Measurements from ENCODE around the gene APCDD1L.
"Not testable (repeated sequence)": the region's sequence is repeated elsewhere in the genome, so short reads cannot be mapped to it uniquely, and the experiment has no call there.

Gene APCDD1L

DNA sequence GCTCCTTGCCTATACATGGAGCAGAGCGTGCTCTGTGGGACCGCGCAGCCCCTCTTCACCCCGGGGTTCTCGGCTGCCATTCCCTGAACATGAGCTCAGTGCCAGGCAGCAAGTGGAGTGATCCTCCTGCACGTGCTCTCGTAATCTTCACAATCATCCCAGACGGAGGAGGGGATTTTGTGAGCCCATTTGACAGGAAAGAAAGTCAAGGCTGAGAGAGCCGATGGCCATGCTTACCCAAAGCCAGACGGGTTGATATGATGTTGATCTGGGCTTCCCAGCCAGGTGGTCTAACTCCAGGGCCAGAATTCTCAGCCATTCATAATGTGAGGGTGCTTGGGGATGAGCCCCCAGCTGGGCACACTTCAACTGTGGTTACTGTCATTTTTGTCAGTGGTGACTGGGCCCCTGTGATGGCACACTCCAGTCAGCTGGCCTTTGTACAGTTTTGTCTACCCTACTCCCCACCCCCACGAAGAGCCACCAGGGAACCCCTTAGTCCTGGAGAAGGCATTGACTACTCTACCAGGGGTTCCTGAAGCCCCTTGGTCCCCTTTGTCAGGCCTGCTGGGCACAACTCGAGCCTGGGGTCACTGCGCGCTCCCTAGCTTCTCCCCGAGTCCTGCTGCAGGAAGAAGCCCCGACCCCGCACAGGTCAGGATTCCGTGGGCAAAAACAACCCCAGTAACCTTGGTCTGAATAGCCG lies 1.5 kb downstream of the APCDD1L start:
- DNase-seq, result no peak

DNA sequence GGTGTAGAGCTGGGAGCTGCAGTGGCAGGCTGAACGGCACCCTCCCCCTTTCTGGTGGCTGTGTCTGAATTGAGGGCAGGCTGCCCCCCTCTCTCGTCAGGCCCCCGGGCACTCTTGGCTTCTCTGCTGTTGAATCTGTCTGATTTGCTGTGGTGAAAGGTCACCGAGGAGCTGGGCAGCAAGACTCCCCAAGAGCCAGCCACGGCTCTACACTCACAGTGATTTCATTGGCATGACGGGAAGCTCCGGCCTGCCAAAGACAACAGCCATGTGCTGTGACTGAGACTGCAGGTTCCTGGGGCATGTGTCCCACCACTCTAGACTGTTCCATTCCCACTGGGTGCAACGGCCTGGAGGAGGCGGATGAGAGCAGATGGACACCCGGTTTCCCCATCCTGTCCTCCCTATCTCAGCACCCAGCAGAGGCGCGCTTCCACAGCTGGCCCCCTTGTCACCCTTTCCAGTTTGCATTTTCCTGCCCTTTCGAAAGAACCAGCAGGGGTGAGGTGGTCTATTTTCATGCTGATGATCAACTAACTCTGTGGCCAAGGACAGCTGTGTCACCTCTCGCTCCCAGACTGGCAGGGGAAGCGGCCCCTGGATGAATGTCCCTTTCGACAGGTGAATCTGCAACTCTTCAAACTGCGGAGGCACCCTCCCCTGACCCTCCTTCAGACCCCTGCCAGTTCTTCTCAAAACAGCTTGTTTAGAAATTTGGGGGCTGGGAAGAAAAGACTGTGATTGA lies 2.2 kb downstream of the APCDD1L start:
- DNase-seq, result no peak

DNA sequence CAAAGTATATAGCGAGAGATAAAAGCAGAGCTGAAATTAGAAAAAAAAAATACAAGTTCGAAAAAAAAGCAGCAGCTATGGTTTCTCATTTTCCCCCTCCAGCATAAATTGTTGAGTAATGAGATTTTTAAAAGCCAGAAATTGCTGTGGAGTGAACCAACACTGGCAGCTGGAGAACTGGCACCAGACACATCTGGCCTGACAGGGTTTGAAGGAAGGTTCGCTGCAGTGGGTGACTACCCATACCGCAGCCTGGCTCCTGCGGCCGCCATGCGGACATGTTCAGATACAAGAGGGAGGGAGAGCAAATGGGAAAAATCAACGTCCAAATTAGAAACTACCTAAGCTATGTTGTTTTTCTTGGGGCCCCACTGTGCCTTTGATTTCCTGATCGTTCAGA lies 3.3 kb downstream of the APCDD1L start:
- no peak for DNase-seq

DNA sequence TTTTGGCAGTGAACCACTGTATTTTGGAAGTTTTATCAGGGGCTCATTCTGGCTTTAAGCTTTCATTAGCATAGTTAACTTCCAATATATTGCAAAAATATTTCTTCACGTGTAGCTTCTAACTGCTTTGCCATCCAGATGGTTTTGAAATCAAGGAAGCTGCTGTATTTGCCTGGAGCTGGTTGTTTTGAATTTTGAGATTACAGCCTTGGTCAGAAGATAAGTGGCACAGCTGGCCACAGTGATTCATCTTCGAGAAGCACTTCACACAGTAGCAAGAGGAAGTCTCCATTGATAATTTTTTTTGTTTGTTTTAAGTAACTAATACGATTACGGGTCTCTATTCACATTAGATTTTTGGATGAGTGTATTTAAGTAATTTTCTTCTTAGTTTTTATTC lies 3.8 kb downstream of the APCDD1L start:
- DNase-seq, result no peak

- DNase-seq, result no peak
Measured at GRCh38 chr20:58510921-58511320, 4.3 kb downstream of the APCDD1L start.

GRCh38 chr20:58508762-58509395 lies 6.3 kb downstream of the APCDD1L start:
- no peak for DNase-seq

DNA sequence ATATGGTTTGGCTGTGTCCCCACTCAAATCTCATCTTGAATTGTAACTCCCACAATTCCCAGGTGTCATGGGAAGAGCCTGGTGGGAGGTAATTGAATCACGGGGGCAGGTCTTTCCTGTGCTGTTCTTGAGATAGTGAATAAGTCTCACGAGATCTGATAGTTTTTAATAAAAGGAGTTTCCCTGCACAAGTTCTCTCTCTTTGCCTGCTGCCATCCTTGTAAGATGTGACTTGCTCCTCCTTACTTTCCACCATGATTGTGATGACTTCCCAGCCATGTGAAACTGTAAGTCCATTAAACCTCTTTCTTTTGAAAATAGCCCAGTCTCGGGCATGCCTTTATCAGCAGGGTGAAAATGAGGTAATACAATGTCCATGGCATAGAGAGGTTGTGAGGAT lies 8.2 kb downstream of the APCDD1L start:
- not testable (repeated sequence) for DNase-seq

- DNase-seq, result no peak
Measured at GRCh38 chr20:58504566-58504965, 10.6 kb downstream of the APCDD1L start.

- DNase-seq, result no peak
Measured at GRCh38 chr20:58503668-58504067, 11.5 kb downstream of the APCDD1L start.

DNA sequence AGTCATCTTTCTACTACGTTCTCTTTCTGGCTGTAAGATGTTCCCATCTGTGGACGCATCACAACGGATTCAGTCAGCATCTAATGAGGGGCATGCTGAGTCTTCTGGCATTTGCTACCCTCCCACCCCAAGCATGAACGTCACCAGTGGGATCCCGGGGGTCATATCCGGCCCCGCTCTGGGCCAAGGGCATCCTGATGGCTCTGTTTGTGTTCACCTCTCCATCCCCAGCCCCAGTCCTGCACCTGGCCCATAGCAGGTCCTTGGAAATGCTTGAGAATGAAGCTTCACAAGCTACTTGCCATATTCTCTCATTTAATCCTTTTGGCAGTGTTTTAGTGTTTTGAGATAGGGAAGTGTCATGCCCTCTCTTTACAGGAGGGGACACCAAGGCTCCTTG lies 14.9 kb downstream of the APCDD1L start:
- no peak for DNase-seq

DNA sequence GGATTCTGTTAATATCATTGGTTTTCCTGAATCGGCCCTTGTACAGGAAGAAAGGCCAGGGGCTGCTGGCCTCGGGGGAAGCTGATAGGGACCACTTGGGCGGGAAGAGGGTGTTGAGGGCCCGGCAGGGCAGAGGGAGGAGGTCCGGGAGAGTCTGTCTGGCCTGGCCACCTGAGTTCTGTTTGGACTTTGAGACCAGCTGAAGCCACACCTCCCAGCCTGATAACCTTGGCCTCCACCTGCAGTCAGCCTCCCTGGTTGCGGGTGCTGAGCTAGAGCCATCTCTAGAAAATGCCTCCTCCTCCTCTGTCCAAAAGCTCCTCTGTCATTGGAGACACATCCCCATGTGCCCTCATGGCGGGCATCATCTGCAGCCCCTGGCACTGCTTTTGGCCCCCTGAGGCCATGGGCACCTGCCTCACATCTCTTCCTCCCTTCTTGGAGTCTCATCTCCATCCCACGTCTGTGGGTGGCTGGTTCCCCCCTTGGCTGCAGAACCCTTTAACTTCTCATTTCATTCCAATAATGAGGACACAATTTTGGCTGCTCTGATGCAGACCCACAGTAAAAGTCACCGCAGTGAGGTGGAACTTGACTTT lies 16.6 kb downstream of the APCDD1L start:
- DNase-seq, result no peak

- no peak for DNase-seq
Measured at GRCh38 chr20:58497724-58498469, 17.3 kb downstream of the APCDD1L start.

- no peak for DNase-seq
Measured at GRCh38 chr20:58497076-58497641, 18.0 kb downstream of the APCDD1L start.

DNA sequence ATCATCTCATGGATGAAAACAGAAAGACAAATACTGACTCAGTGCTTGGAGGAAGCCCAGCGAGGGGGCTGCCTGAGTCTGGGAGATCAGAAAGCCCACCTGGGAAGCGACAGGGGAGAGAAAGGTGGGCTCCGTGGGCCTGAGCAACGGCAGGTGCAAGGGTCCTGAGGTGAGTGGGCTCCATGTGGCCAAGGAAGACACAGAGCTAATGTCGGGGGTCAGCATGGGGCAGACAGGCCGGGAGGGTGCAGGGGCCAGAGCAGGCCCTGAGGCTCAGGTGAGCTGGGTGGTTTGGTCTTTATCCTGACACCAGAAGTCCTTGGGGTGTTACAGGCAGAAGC lies 18.8 kb downstream of the APCDD1L start:
- no peak for DNase-seq

GRCh38 chr20:58495623-58496428 lies 19.4 kb downstream of the APCDD1L start:
- no peak for DNase-seq

GRCh38 chr20:58494923-58495622 lies 20.1 kb downstream of the APCDD1L start:
- no peak for DNase-seq

- DNase-seq, result no peak
Measured at GRCh38 chr20:58492795-58493524, 22.2 kb downstream of the APCDD1L start.

DNA sequence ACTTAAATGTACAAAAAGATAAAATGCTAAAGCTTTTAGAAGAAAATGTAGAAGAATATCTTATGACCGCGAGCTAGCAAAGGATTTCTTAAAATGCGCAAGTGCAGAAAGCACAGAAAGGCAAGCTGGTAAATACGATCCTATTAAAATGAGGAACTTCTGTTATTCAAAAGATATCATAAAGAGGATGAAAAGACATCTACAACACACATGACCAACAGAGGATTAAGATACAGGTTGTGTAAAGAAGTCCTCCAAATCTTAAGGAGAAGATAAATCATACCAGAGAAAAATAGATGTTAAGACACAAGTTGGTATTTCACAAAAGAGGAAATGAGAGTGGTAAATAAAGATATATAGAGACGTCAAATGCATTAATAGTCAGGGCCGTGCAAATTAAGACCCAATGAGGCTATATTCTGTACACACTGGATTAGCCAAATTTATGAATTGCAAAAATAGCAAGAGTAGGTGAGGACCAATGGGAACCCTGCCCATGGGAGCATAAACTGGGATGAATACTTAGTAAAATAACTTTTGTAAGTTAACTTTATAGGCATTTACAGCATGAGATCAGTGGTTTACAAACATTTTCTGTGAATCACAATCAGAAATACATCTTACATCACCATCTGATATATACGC lies 23.0 kb downstream of the APCDD1L start:
- DNase-seq, result no peak

GRCh38 chr20:58486207-58486606 lies 29.0 kb downstream of the APCDD1L start:
- no peak for DNase-seq

DNA sequence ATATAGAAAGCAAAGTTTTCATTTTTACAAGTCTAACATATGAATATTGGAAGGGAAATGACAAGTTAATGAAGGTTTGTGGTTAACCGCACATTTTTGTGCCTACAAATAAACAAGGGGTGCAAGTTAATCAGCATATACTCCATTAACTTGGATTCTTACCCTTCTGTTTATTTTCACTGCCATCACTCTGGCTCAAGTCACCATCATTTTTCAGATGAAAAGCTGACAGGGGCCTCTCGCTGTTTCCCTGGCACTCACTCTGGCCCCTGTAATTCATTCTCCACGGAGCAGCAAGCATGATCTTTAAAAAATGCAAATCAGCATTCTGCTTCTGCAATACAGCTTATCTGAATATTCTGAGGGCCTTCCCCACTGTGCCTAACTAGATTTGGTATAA lies 29.8 kb downstream of the APCDD1L start:
- no peak for DNase-seq
